Type B pancreatic cell (in vitro differentiated cells): ENCODE data around the gene MMS22L. TPM values are rescaled to one million over a fixed set of nuclear protein-coding genes. Genes with fewer than 3 reads are reported as not detected.

ENCODE experiments used
- DNase-seq: peaks from one replicate; pipeline ENCODE4 v3.0.0; 2021; ENCODE audit warnings: mixed read lengths; ENCODE audit not compliant: unreplicated experiment; ENCODE audit errors: extremely low spot score
- H3K27ac Mint-ChIP-seq: 2 replicates; pipeline ENCODE4 v1.8.0; 2021; ENCODE audit warnings: mild to moderate bottlenecking, mixed read lengths
- H3K27me3 Mint-ChIP-seq: 2 replicates; pipeline ENCODE4 v1.8.0; 2021; ENCODE audit warnings: mixed read lengths
- H3K36me3 Mint-ChIP-seq: 2 replicates; pipeline ENCODE4 v1.8.0; 2021; ENCODE audit warnings: mixed read lengths
- H3K4me1 Mint-ChIP-seq: one replicate; pipeline ENCODE4 v1.8.0; 2021; ENCODE audit warnings: mixed read lengths; ENCODE audit not compliant: unreplicated experiment
- H3K4me3 Mint-ChIP-seq: 2 replicates; pipeline ENCODE4 v1.8.0; 2021; ENCODE audit warnings: mild to moderate bottlenecking, mixed read lengths
- H3K9me3 Mint-ChIP-seq: 2 replicates; pipeline ENCODE4 v1.8.0; 2021; ENCODE audit warnings: mixed read lengths
- CTCF ChIP-seq: fragments of 200-600 bp; sonication (generic); conservative IDR thresholded peaks from 2 replicates; pipeline ENCODE4 v1.5.0; 2021; ENCODE audit warnings: antibody characterized with exemption, mild to moderate bottlenecking
- total RNA-seq: library from RNA; stranded (reverse); gene quantifications from 2 replicates; pipeline ENCODE4 v1.2.1, GENCODE V29; 2021; ENCODE audit warnings: low replicate concordance

Gene MMS22L
- total RNA-seq, 1 donor from 2014 or later = 40.3 TPM

DNA sequence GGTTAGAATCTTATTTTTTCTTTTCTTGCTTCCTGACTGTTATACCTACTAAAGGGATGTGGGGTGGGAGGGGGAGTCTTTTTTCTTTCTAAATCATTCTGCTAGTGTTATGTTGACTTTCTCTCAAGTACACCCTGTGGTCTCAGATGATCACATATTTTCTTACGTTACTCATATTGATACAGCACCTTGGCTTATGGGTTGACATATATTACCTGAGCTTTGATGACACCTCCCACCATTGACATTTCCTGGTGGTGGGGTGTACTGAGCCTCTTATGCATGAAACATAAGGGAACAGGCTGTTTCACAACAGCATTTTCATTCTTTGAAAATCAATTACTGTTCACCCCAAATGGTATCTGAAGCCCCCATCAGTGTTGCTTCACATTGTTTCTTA, 169.8 kb downstream of the MMS22L start:
- DNase-seq = no peak
- no peak overlapping the region for H3K4me3 Mint-ChIP-seq
- peaks cover 5% of the 10 kb centered on the region for H3K9me3 Mint-ChIP-seq
- peaks cover 18% of the 10 kb centered on the region for H3K4me1 Mint-ChIP-seq
- H3K36me3 Mint-ChIP-seq = peaks cover 3% of the 10 kb centered on the region
- no peaks in the 10 kb centered on the region for H3K27me3 Mint-ChIP-seq
- no peak overlapping the region for H3K27ac Mint-ChIP-seq
- no peak for TF ChIP-seq CTCF

- Mint-ChIP-seq H3K4me1 (peaks cover 7% of the 10 kb centered on the region), H3K27ac (no peak overlapping the region), H3K9me3 (peaks cover 5% of the 10 kb centered on the region), H3K27me3 (no peaks in the 10 kb centered on the region), H3K36me3 (peaks cover 3% of the 10 kb centered on the region), H3K4me3 (no peak overlapping the region)
- TF ChIP-seq CTCF = no peak
- DNase-seq = no peak
Measured at GRCh38 chr6:97111243-97111642, 171.8 kb downstream of the MMS22L start.

- TF ChIP-seq CTCF = no peak
- H3K27me3 Mint-ChIP-seq = no peaks in the 10 kb centered on the region
- DNase-seq = no peak
- peaks cover 3% of the 10 kb centered on the region for H3K36me3 Mint-ChIP-seq
- H3K4me1 Mint-ChIP-seq = peaks cover 4% of the 10 kb centered on the region
- peak overlapping the region; percentile 10 for H3K27ac Mint-ChIP-seq
- no peak overlapping the region for H3K4me3 Mint-ChIP-seq
- peaks cover 5% of the 10 kb centered on the region for H3K9me3 Mint-ChIP-seq
Measured at GRCh38 chr6:97110626-97111025, 172.4 kb downstream of the MMS22L start.

DNA sequence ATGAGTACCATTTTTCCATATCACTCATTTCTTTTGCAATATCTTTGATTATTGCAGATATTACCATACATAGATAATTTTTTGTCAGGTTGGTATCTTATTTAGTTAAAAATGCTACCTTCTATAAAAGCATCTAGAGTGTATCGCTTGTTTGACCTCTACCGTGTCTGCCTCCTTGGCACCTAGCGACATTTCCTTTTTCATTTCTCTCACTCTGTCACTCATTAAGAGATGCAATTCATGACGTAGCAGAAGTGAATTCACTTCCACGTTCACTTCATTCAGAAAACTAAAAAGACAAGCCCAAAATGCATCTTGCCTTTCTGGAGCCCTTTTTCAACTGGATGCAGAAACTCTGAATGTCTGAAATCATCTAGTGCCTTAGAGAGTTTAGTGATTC, 172.9 kb downstream of the MMS22L start:
- no peak for DNase-seq
- Mint-ChIP-seq H3K36me3 (peaks cover 3% of the 10 kb centered on the region), H3K4me3 (no peak overlapping the region), H3K27me3 (no peaks in the 10 kb centered on the region), H3K4me1 (no peaks in the 10 kb centered on the region), H3K27ac (no peak overlapping the region), H3K9me3 (peaks cover 5% of the 10 kb centered on the region)
- no peak for TF ChIP-seq CTCF

DNA sequence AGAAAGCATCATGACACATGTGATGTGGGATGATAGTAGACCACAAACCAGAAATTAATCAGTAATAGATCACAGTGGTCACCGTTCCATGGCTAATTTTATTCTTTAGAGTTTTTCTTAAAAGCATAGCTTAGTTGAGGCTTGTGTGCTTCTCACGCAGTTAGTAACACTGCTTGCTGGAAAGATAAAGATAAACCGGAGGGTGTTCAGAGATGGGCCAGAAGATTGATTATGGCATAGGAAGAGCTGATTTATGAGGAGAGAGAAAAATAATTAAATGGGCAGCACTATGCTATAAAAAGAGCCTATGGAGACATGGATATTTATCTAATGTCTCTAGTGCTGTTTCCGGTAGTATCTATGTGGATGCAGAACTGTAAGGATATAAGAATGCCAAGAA, 173.6 kb downstream of the MMS22L start:
- peaks cover 5% of the 10 kb centered on the region for H3K9me3 Mint-ChIP-seq
- H3K36me3 Mint-ChIP-seq = peaks cover 3% of the 10 kb centered on the region
- TF ChIP-seq CTCF = no peak
- H3K4me1 Mint-ChIP-seq = no peaks in the 10 kb centered on the region
- no peak overlapping the region for H3K4me3 Mint-ChIP-seq
- no peaks in the 10 kb centered on the region for H3K27me3 Mint-ChIP-seq
- no peak for DNase-seq
- no peak overlapping the region for H3K27ac Mint-ChIP-seq
